ENCODE data around the gene ALG12. TPM values are rescaled to one million over a fixed set of nuclear protein-coding genes. Genes with fewer than 3 reads are reported as not detected.
A peak's percentile ranks its signal among the peaks of the same experiment; 100 is the strongest.

Gene ALG12
- total RNA-seq, 1 donor from 2014 or later: 9.9 TPM

- Histone ChIP-seq H3K4me1 (ENCODE audit: control insufficient read depth in 3 of 3, insufficient read depth in 3 of 3, low read length in 3 of 3) (peaks cover 28 to 46% (median 41%) of the 10 kb centered on the region in 3 donors), H3K27ac (ENCODE audit: low read depth, low read length) (no peak overlapping the region), H3K36me3 (ENCODE audit: control insufficient read depth in 3 of 3, insufficient read depth in 3 of 3, low read length in 3 of 3) (peaks cover 2 to 3% (median 3%) of the 10 kb centered on the region in 3 donors)
Observed at GRCh38 chr22:49930596-49931412, 12.6 kb upstream of the ALG12 start.

GRCh38 chr22:49929994-49930575, 11.8 kb upstream of the ALG12 start:
- Histone ChIP-seq H3K4me1 (ENCODE audit: control insufficient read depth in 3 of 3, insufficient read depth in 3 of 3, low read length in 3 of 3) (peaks cover 28 to 46% (median 41%) of the 10 kb centered on the region in 3 donors), H3K9me3 (ENCODE audit: control insufficient read depth in 3 of 3, low read length in 3 of 3) (no peaks in the 10 kb centered on the region), H3K4me3 (ENCODE audit: low read length in 3 of 3) (no peak overlapping the region), H3K27ac (ENCODE audit: low read depth, low read length) (no peak overlapping the region), H3K9ac (ENCODE audit: low read depth in 1 of 3, low read length in 3 of 3) (peak overlapping the region in 1 of 3 donors; percentile 66), H3K36me3 (ENCODE audit: control insufficient read depth in 3 of 3, insufficient read depth in 3 of 3, low read length in 3 of 3) (peaks cover 3 to 7% (median 4%) of the 10 kb centered on the region in 3 donors), H3K27me3 (ENCODE audit: control insufficient read depth in 3 of 3, insufficient read depth in 3 of 3, low read length in 3 of 3) (peaks cover 0 to 4% (median 0%) of the 10 kb centered on the region in 3 donors)

More at GRCh38 chr22:49930596-49931412, 12.6 kb upstream of the ALG12 start:
- H3K9me3 ChIP-seq (ENCODE audit: control insufficient read depth in 3 of 3, low read length in 3 of 3): no peaks in the 10 kb centered on the region
- peak overlapping the region in 1 of 3 donors; percentile 66 for H3K9ac ChIP-seq (ENCODE audit: low read depth in 1 of 3, low read length in 3 of 3)
- peaks cover 0 to 4% (median 0%) of the 10 kb centered on the region in 3 donors for H3K27me3 ChIP-seq (ENCODE audit: control insufficient read depth in 3 of 3, insufficient read depth in 3 of 3, low read length in 3 of 3)
- peak overlapping the region in 1 of 3 donors; percentile 35 for H3K4me3 ChIP-seq (ENCODE audit: low read length in 3 of 3)

GRCh38 chr22:49929211-49929979, 11.2 kb upstream of the ALG12 start:
- Histone ChIP-seq H3K9ac (ENCODE audit: low read depth in 1 of 3, low read length in 3 of 3) (peak overlapping the region in 1 of 3 donors; percentile 66), H3K4me1 (ENCODE audit: control insufficient read depth in 3 of 3, insufficient read depth in 3 of 3, low read length in 3 of 3) (peaks cover 27 to 41% (median 40%) of the 10 kb centered on the region in 3 donors), H3K9me3 (ENCODE audit: control insufficient read depth in 3 of 3, low read length in 3 of 3) (no peaks in the 10 kb centered on the region), H3K4me3 (ENCODE audit: low read length in 3 of 3) (no peak overlapping the region), H3K36me3 (ENCODE audit: control insufficient read depth in 3 of 3, insufficient read depth in 3 of 3, low read length in 3 of 3) (peaks cover 3 to 9% (median 5%) of the 10 kb centered on the region in 3 donors), H3K27me3 (ENCODE audit: control insufficient read depth in 3 of 3, insufficient read depth in 3 of 3, low read length in 3 of 3) (peaks cover 0 to 4% (median 0%) of the 10 kb centered on the region in 3 donors), H3K27ac (ENCODE audit: low read depth, low read length) (no peak overlapping the region)

GRCh38 chr22:49928555-49929210, 10.4 kb upstream of the ALG12 start:
- H3K27me3 ChIP-seq (ENCODE audit: control insufficient read depth in 3 of 3, insufficient read depth in 3 of 3, low read length in 3 of 3): peaks cover 0 to 4% (median 0%) of the 10 kb centered on the region in 3 donors
- peaks cover 3 to 16% (median 6%) of the 10 kb centered on the region in 3 donors for H3K36me3 ChIP-seq (ENCODE audit: control insufficient read depth in 3 of 3, insufficient read depth in 3 of 3, low read length in 3 of 3)
- H3K27ac ChIP-seq (ENCODE audit: low read depth, low read length): no peak overlapping the region
- no peak overlapping the region for H3K4me3 ChIP-seq (ENCODE audit: low read length in 3 of 3)
- peaks cover 20 to 34% (median 33%) of the 10 kb centered on the region in 3 donors for H3K4me1 ChIP-seq (ENCODE audit: control insufficient read depth in 3 of 3, insufficient read depth in 3 of 3, low read length in 3 of 3)
- H3K9ac ChIP-seq (ENCODE audit: low read depth in 1 of 3, low read length in 3 of 3): no peak overlapping the region
- no peaks in the 10 kb centered on the region for H3K9me3 ChIP-seq (ENCODE audit: control insufficient read depth in 3 of 3, low read length in 3 of 3)

GRCh38 chr22:49928185-49928495, 9.9 kb upstream of the ALG12 start:
- no peak overlapping the region for H3K27ac ChIP-seq (ENCODE audit: low read depth, low read length)
- H3K9me3 ChIP-seq (ENCODE audit: control insufficient read depth in 3 of 3, low read length in 3 of 3): no peaks in the 10 kb centered on the region
- peaks cover 3 to 16% (median 9%) of the 10 kb centered on the region in 3 donors for H3K36me3 ChIP-seq (ENCODE audit: control insufficient read depth in 3 of 3, insufficient read depth in 3 of 3, low read length in 3 of 3)
- H3K4me1 ChIP-seq (ENCODE audit: control insufficient read depth in 3 of 3, insufficient read depth in 3 of 3, low read length in 3 of 3): peaks cover 14 to 28% (median 28%) of the 10 kb centered on the region in 3 donors
- H3K4me3 ChIP-seq (ENCODE audit: low read length in 3 of 3): no peak overlapping the region
- no peak overlapping the region for H3K9ac ChIP-seq (ENCODE audit: low read depth in 1 of 3, low read length in 3 of 3)
- peaks cover 0 to 4% (median 0%) of the 10 kb centered on the region in 3 donors for H3K27me3 ChIP-seq (ENCODE audit: control insufficient read depth in 3 of 3, insufficient read depth in 3 of 3, low read length in 3 of 3)

DNA sequence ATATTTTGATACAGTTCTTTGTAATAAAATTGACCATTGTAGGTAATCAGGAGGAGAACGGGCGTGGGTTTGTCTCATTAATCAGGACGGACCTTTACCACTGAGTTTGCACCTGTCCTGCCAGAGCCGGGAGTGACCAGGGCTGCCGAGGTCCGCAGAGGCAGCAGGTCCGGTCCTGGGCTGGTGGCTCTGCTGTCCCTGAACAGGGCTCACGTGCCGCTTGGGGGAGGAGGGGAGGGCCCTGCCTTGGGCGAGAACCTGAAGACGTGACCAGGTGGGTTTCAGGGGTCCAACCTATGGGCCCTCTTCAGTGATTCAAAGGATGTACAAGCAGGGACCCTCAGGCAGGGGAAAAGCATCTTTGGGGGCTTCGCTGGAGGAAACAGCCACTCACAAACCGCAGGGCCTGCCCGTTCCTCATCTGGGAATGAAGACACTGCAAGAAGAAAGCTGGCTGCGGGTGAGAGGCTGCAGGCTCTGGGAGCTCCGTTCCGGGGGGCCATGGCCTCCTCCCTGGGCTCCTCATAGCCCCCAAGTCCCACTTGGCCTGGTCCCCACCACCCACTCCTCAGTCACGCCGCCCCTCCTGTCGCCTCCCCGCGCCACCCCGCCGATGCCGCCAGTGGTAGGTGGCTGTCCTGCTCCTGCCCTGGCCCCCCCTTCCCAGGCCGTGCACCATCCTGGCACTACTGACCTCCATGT, 9.4 kb upstream of the ALG12 start:
- Histone ChIP-seq H3K4me3 (ENCODE audit: low read length in 3 of 3) (no peak overlapping the region), H3K4me1 (ENCODE audit: control insufficient read depth in 3 of 3, insufficient read depth in 3 of 3, low read length in 3 of 3) (peaks cover 11 to 24% (median 23%) of the 10 kb centered on the region in 3 donors), H3K9ac (ENCODE audit: low read depth in 1 of 3, low read length in 3 of 3) (no peak overlapping the region), H3K27me3 (ENCODE audit: control insufficient read depth in 3 of 3, insufficient read depth in 3 of 3, low read length in 3 of 3) (peaks cover 0 to 4% (median 0%) of the 10 kb centered on the region in 3 donors), H3K9me3 (ENCODE audit: control insufficient read depth in 3 of 3, low read length in 3 of 3) (no peaks in the 10 kb centered on the region), H3K36me3 (ENCODE audit: control insufficient read depth in 3 of 3, insufficient read depth in 3 of 3, low read length in 3 of 3) (peaks cover 3 to 16% (median 10%) of the 10 kb centered on the region in 3 donors), H3K27ac (ENCODE audit: low read depth, low read length) (no peak overlapping the region)

DNA sequence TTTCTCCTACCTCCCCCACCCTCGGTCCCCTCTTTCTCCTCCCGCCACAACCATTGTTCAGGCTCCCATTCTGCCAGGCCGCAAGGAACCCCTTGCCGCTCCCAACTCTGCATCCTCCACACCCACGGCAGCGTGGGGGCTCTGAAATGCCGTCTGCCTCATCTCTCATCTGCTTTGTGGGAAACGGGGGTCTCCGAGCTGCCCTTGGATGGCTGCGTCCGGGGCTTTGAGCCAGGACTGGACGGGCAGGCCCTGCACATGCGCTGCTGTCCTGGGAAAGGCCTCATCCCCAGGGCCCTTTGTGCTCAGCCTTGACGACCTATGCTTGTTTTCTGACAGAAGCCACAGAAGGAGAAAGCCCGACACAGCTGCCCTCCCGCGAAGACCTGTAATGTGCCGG, 8.7 kb upstream of the ALG12 start:
- Histone ChIP-seq H3K9me3 (ENCODE audit: control insufficient read depth in 3 of 3, low read length in 3 of 3) (no peaks in the 10 kb centered on the region), H3K4me1 (ENCODE audit: control insufficient read depth in 3 of 3, insufficient read depth in 3 of 3, low read length in 3 of 3) (peaks cover 11 to 24% (median 23%) of the 10 kb centered on the region in 3 donors), H3K9ac (ENCODE audit: low read depth in 1 of 3, low read length in 3 of 3) (no peak overlapping the region), H3K27me3 (ENCODE audit: control insufficient read depth in 3 of 3, insufficient read depth in 3 of 3, low read length in 3 of 3) (peaks cover 0 to 4% (median 0%) of the 10 kb centered on the region in 3 donors), H3K27ac (ENCODE audit: low read depth, low read length) (no peak overlapping the region), H3K4me3 (ENCODE audit: low read length in 3 of 3) (no peak overlapping the region), H3K36me3 (ENCODE audit: control insufficient read depth in 3 of 3, insufficient read depth in 3 of 3, low read length in 3 of 3) (peaks cover 3 to 16% (median 11%) of the 10 kb centered on the region in 3 donors)

- peaks cover 0 to 4% (median 0%) of the 10 kb centered on the region in 3 donors for H3K27me3 ChIP-seq (ENCODE audit: control insufficient read depth in 3 of 3, insufficient read depth in 3 of 3, low read length in 3 of 3)
- no peak overlapping the region for H3K4me3 ChIP-seq (ENCODE audit: low read length in 3 of 3)
- peaks cover 9 to 25% (median 22%) of the 10 kb centered on the region in 3 donors for H3K36me3 ChIP-seq (ENCODE audit: control insufficient read depth in 3 of 3, insufficient read depth in 3 of 3, low read length in 3 of 3)
- H3K27ac ChIP-seq (ENCODE audit: low read depth, low read length): no peak overlapping the region
- no peak overlapping the region for H3K9ac ChIP-seq (ENCODE audit: low read depth in 1 of 3, low read length in 3 of 3)
- H3K9me3 ChIP-seq (ENCODE audit: control insufficient read depth in 3 of 3, low read length in 3 of 3): no peaks in the 10 kb centered on the region
- H3K4me1 ChIP-seq (ENCODE audit: control insufficient read depth in 3 of 3, insufficient read depth in 3 of 3, low read length in 3 of 3): peaks cover 9 to 11% (median 11%) of the 10 kb centered on the region in 3 donors
Observed at GRCh38 chr22:49925525-49926128, 7.4 kb upstream of the ALG12 start.
